Mucosa of descending colon (tissue), 3 donors: ENCODE measurements around the gene WASHC3. TPM values are rescaled to one million over a fixed set of nuclear protein-coding genes. Genes with fewer than 3 reads are reported as not detected.

Source experiments
- ATAC-seq: fragments of 200-7000 bp; cut with Tn5 transposase; one replicate; pipeline ENCODE4 v1.9.1; 2020; ENCODE audit warnings: mild to moderate bottlenecking, moderate library complexity
- DNase-seq, 3 donors: peaks; one replicate each; pipeline ENCODE4 v3.0.0-alpha.2; 2020
- H3K36me3 ChIP-seq: fragments of 200-600 bp; one replicate; pipeline ENCODE4 v1.8.0; 2021; ENCODE audit warnings: low read depth, mild to moderate bottlenecking
- H3K4me1 ChIP-seq: fragments of 200-600 bp; one replicate; pipeline ENCODE4 v1.8.0; 2021; ENCODE audit warnings: low read depth, mild to moderate bottlenecking
- H3K4me3 ChIP-seq: fragments of 200-600 bp; one replicate; pipeline ENCODE4 v1.8.0; 2021; ENCODE audit warnings: mild to moderate bottlenecking
- H3K9me3 ChIP-seq: fragments of 200-600 bp; one replicate; pipeline ENCODE4 v1.8.0; 2021; ENCODE audit warnings: mild to moderate bottlenecking
- intact Hi-C, 2 donors: fragments of 100-400 bp; cut with DNase I in 1 of 2; cut with micrococcal nuclease in 1 of 2; formaldehyde crosslinking; loops; one replicate each; pipeline versions ENCODE4 v1.11.0 to v1.11.1; 2022; cut with DNase I, micrococcal nuclease
- total RNA-seq, 3 donors: library from RNA; stranded (reverse); fragmentation: NEBNext Ultra II Directional in 2 of 3; extraction: Animal tissue kit (Norgen Biotek cat#: 25700) in 2 of 3; gene quantifications; one replicate each; pipeline versions ENCODE4 v1.2.1 to v1.2.4, GENCODE V29; 2021 to 2023
- TF ChIP-seq, protein P1 (sequence below): fragments of 200-600 bp; IDR thresholded peaks from one replicate; pipeline ENCODE4 v1.8.0; 2022; ENCODE audit warnings: antibody characterized with exemption, mild to moderate bottlenecking
- donor health status: DM: no; HTN: no; CAD: no; lungs with moderate emphysema.
- donor health status: DM: no; HTN: no; CAD: no.
- donor health status: DM: no; HTN: yes; CAD: no.

Gene WASHC3
- total RNA-seq, 3 donors from 2014 or later = 31.1 to 39.1 (median 34.9) TPM

GRCh38 chr12:102050660-102051430, 10.9 kb downstream of the WASHC3 start:
- Histone ChIP-seq H3K9me3 (no peaks in the 10 kb centered on the region), H3K36me3 (no peaks in the 10 kb centered on the region), H3K4me1 (no peaks in the 10 kb centered on the region), H3K4me3 (no peak overlapping the region)
- ATAC-seq (no peak), DNase-seq (no peak)
- intact Hi-C loops = no loop called here
- TF ChIP-seq, protein P1, sequence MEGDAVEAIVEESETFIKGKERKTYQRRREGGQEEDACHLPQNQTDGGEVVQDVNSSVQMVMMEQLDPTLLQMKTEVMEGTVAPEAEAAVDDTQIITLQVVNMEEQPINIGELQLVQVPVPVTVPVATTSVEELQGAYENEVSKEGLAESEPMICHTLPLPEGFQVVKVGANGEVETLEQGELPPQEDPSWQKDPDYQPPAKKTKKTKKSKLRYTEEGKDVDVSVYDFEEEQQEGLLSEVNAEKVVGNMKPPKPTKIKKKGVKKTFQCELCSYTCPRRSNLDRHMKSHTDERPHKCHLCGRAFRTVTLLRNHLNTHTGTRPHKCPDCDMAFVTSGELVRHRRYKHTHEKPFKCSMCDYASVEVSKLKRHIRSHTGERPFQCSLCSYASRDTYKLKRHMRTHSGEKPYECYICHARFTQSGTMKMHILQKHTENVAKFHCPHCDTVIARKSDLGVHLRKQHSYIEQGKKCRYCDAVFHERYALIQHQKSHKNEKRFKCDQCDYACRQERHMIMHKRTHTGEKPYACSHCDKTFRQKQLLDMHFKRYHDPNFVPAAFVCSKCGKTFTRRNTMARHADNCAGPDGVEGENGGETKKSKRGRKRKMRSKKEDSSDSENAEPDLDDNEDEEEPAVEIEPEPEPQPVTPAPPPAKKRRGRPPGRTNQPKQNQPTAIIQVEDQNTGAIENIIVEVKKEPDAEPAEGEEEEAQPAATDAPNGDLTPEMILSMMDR = no peak

GRCh38 chr12:102043928-102044327, 17.9 kb downstream of the WASHC3 start:
- TF ChIP-seq, protein P1 = no peak
- no peaks in the 10 kb centered on the region for H3K36me3 ChIP-seq
- H3K9me3 ChIP-seq = no peaks in the 10 kb centered on the region
- intact Hi-C loops = no loop called here
- H3K4me1 ChIP-seq = no peaks in the 10 kb centered on the region
- ATAC-seq = no peak
- DNase-seq = no peak
- no peak overlapping the region for H3K4me3 ChIP-seq

- H3K4me1 ChIP-seq = no peaks in the 10 kb centered on the region
- ATAC-seq (no peak), DNase-seq (no peak)
- no peak overlapping the region for H3K4me3 ChIP-seq
- no peaks in the 10 kb centered on the region for H3K36me3 ChIP-seq
- H3K9me3 ChIP-seq = no peaks in the 10 kb centered on the region
- TF ChIP-seq, protein P1 = no peak
- intact Hi-C loops = no loop called here
Observed at GRCh38 chr12:102033991-102034745, 27.6 kb downstream of the WASHC3 start.

DNA sequence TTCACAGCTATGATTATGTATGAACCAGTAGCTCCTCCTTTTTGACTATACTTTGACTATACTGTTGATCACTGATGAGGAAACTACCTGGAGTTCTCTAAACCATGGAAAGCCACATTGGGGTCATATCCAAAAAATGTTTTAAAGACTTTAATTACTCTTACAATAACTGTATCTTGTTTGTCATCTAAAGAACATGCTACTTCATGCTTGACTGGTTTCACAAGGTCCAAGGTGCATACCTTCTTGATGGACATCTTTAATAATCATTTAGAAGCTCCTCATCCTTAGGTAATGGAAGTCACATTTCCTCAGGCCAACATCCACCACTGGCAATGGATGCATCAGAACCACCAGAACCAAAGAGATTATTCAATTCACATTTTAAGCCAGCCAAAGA, 29.9 kb downstream of the WASHC3 start:
- no peaks in the 10 kb centered on the region for H3K9me3 ChIP-seq
- no peaks in the 10 kb centered on the region for H3K36me3 ChIP-seq
- no peaks in the 10 kb centered on the region for H3K4me1 ChIP-seq
- no peak overlapping the region for H3K4me3 ChIP-seq
- ATAC-seq (no peak), DNase-seq (no peak)
- TF ChIP-seq, protein P1 = no peak
- intact Hi-C loops = no loop called here

DNA sequence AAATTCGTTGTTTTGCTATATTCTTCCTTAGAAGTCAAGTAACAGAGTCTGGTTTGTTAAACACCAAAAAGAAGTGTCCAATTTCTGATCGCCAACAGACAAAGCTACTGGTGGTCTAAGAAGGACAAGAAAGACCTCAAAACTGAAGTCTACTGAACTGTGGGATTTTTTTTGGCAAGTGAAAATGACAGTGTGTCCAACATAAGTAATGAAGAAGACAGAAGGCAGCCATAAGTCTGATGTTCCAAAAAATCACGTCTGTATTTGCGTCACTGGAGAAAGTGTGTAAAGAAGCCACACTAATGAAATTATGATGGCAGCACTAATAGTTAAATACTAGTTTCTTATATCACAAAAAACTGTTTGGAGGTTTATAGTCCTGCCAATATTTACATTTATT, 32.6 kb downstream of the WASHC3 start:
- TF ChIP-seq, protein P1 = no peak
- H3K4me3 ChIP-seq = no peak overlapping the region
- ATAC-seq (no peak), DNase-seq (no peak)
- no peaks in the 10 kb centered on the region for H3K36me3 ChIP-seq
- H3K9me3 ChIP-seq = no peaks in the 10 kb centered on the region
- intact Hi-C loops = no loop called here
- H3K4me1 ChIP-seq = no peaks in the 10 kb centered on the region
